Activated T-cell treated with anti-CD3 and anti-CD28 coated beads, Interleukin-2, amount 50 U/mL, for 24 hours (primary cell): ENCODE measurements around the gene ARRB1.
"Not testable (repeated sequence)": the region's sequence is repeated elsewhere in the genome, so short reads cannot be mapped to it uniquely, and the experiment has no call there.

Experiments
- DNase-seq: peaks from one replicate; pipeline ENCODE4 v3.0.0-alpha.2; 2020
- H3K27ac Mint-ChIP-seq: 2 replicates; pipeline ENCODE4 v1.8.0; 2020; ENCODE audit warnings: mild to moderate bottlenecking, mixed read lengths
- H3K27me3 Mint-ChIP-seq: 2 replicates; pipeline ENCODE4 v1.8.0; 2020; ENCODE audit warnings: mixed read lengths
- H3K36me3 Mint-ChIP-seq: 2 replicates; pipeline ENCODE4 v1.8.0; 2020; ENCODE audit warnings: low read depth, mixed read lengths
- H3K4me1 Mint-ChIP-seq: 2 replicates; pipeline ENCODE4 v1.8.0; 2020; ENCODE audit warnings: low read depth, mixed read lengths
- H3K4me3 Mint-ChIP-seq: 2 replicates; pipeline ENCODE4 v1.8.0; 2020; ENCODE audit warnings: mild to moderate bottlenecking, moderate library complexity, mixed read lengths
- H3K9me3 Mint-ChIP-seq: 2 replicates; pipeline ENCODE4 v1.8.0; 2020; ENCODE audit warnings: mixed read lengths

Gene ARRB1

DNA sequence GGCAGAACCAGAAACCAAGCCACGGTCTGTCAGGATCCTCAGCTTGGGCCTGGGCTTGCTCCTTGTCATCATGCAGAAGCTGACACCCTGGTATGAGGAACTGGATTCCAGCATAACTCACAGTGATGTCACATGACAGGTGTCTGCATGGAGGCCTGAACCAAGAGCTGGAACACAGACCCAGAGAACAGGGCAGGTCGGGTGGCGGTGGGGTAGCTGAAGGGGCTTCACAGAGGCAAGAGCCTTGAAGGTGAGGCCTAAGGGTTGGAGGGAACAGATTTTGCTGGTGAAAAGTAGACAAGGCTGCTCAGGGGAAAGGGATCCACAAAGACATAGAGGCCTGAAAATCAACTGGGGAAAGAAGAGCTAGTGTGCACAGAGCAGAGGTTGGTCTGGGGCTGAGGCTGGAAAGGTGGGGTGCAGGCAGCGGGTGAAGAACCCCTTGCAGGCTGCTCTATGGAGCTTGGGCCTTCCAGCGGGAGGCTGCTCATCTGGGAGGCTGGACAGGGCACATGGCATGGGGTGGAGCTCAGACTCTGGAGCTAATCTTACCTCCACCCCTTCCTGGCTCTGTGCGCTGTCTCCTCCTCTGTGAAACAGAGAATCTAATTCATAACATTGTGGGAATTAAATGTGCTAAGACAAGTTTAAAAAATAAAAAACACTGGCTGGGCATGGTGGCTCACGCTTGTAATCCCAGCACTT is 29.4 kb upstream of the ARRB1 start:
- H3K36me3 Mint-ChIP-seq, result no peaks in the 10 kb centered on the region
- no peak for DNase-seq
- H3K27ac Mint-ChIP-seq, result no peak overlapping the region
- H3K9me3 Mint-ChIP-seq, result no peaks in the 10 kb centered on the region
- H3K4me3 Mint-ChIP-seq, result no peak overlapping the region
- peaks cover 17% of the 10 kb centered on the region for H3K4me1 Mint-ChIP-seq
- no peaks in the 10 kb centered on the region for H3K27me3 Mint-ChIP-seq

DNA sequence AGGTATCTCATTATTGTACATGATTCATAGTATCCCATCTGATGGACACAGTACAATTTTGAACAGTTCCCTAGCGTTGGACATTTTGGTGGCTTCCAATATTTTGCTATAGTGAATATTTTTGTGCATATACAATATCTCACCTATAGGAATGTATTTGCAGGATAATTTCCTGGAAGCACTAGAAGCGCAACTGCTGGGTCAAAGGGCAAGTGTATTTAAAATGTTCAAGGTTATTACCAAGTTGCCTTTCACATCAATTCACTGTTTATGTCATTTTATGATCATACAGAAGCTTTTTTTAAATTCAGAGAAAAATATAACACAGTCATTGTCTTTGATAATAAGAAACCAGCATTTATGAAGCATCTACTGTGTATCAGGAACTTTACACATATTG is 28.8 kb upstream of the ARRB1 start:
- Mint-ChIP-seq H3K9me3 (no peaks in the 10 kb centered on the region), H3K27me3 (no peaks in the 10 kb centered on the region), H3K36me3 (no peaks in the 10 kb centered on the region), H3K27ac (no peak overlapping the region), H3K4me1 (peaks cover 17% of the 10 kb centered on the region), H3K4me3 (no peak overlapping the region)
- no peak for DNase-seq

GRCh38 chr11:75378776-75379175 is 27.3 kb upstream of the ARRB1 start:
- not testable (repeated sequence) for DNase-seq, H3K27ac Mint-ChIP-seq, H3K4me3 Mint-ChIP-seq, H3K4me1 Mint-ChIP-seq, H3K9me3 Mint-ChIP-seq, H3K36me3 Mint-ChIP-seq, H3K27me3 Mint-ChIP-seq

DNA sequence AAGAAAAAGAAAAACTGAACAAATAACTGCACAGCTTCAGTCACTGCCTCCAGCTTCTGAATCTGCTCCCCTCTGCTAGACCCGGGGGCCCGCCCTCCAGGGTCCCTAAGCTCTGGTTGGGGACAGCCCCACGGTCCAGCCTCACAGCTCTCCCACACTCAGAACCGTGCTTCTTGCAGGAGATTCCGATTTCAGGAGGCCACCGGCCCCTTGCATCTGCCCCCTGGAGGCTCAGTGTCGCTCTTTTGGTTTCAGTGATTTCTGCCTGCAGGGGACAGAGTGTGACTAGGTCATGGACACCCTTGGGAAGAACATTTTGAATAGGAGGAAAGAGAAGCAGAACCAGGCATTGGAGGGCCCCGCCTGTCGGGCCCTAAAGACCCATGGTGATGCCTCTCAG is 24.7 kb upstream of the ARRB1 start:
- Mint-ChIP-seq H3K36me3 (no peaks in the 10 kb centered on the region), H3K27me3 (no peaks in the 10 kb centered on the region), H3K4me1 (no peaks in the 10 kb centered on the region), H3K27ac (no peak overlapping the region), H3K9me3 (no peaks in the 10 kb centered on the region), H3K4me3 (no peak overlapping the region)
- no peak for DNase-seq

- Mint-ChIP-seq H3K4me3 (no peak overlapping the region), H3K4me1 (no peaks in the 10 kb centered on the region), H3K36me3 (no peaks in the 10 kb centered on the region), H3K27me3 (no peaks in the 10 kb centered on the region), H3K9me3 (no peaks in the 10 kb centered on the region), H3K27ac (no peak overlapping the region)
- DNase-seq, result no peak
Measured at GRCh38 chr11:75375626-75376025, 24.2 kb upstream of the ARRB1 start.

DNA sequence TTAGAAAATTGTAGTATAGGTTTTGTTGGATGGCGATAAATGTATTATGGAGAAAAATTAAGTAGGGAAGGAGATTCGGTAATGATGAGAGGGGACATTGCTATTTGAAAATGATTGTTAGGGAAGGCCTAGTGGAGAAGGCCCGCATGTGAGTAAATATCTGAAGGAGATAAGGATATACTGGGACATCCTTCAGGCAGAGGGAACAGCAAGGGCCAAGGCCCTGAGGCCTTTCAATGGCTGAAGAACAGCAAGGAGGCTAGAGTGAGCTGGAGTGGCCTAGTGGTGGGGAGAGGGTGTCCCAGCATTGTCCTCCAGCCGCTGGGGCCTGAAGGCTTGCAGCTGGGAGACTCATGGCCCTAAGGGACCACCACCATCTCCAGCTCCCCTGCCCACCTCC is 23.2 kb upstream of the ARRB1 start:
- Mint-ChIP-seq H3K4me1 (peaks cover 5% of the 10 kb centered on the region), H3K27me3 (no peaks in the 10 kb centered on the region), H3K4me3 (no peak overlapping the region), H3K9me3 (no peaks in the 10 kb centered on the region), H3K27ac (no peak overlapping the region), H3K36me3 (no peaks in the 10 kb centered on the region)
- no peak for DNase-seq

- H3K27ac Mint-ChIP-seq, result no peak overlapping the region
- no peaks in the 10 kb centered on the region for H3K27me3 Mint-ChIP-seq
- H3K36me3 Mint-ChIP-seq, result no peaks in the 10 kb centered on the region
- peaks cover 2% of the 10 kb centered on the region for H3K9me3 Mint-ChIP-seq
- H3K4me3 Mint-ChIP-seq, result no peak overlapping the region
- H3K4me1 Mint-ChIP-seq, result peaks cover 11% of the 10 kb centered on the region
- DNase-seq, result no peak
Measured at GRCh38 chr11:75373201-75373600, 21.7 kb upstream of the ARRB1 start.

DNA sequence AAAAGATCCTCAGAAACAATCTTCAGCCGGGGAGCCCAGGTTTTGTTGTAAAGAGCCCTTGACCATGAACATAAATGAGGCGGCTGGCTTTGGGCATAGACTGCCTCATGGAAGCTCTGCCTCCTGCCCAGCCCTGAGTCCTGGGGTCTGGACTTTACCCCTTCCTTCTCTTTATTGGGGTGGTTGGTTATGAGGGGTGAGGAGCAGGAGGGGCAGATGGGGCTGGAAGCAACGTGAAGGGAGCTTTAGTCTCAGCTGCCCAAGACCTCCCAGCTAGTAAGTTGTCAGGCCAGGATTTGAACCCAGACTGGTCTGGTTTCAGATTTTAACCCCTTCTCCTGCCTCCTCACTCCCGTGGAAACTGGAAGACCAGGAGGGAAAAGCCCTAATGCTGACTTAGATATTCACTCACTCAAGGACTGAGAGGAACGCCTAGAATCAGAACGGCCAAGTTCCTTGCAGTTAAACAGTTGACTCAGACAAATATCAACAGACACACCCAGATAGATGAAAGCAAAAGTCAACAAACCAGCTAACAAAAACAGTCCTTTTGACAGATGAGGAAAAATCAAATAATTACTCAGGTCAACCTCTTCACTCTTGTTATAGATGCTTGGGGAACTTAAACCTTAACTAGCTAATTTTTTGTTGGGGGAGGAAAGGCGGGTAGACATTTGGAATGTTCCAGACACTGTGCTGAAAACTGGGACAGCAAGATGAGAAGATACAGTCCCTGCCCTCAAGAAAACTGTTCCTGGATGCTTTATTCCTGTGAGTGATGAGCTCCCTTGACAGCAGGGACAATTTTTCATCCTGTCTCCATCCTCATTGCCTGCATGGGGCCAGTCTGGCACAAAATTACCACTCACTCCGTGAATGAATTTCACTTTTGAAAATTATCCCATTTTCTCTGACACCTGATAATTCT is 20.8 kb upstream of the ARRB1 start:
- no peaks in the 10 kb centered on the region for H3K36me3 Mint-ChIP-seq
- peaks cover 2% of the 10 kb centered on the region for H3K9me3 Mint-ChIP-seq
- H3K27me3 Mint-ChIP-seq, result no peaks in the 10 kb centered on the region

GRCh38 chr11:75369560-75370255 is 18.2 kb upstream of the ARRB1 start:
- Mint-ChIP-seq H3K4me3 (no peak overlapping the region), H3K9me3 (peaks cover 2% of the 10 kb centered on the region), H3K4me1 (peaks cover 11% of the 10 kb centered on the region), H3K27ac (no peak overlapping the region), H3K36me3 (no peaks in the 10 kb centered on the region), H3K27me3 (no peaks in the 10 kb centered on the region)
- DNase-seq, result no peak

More for the DNA sequence above, 20.8 kb upstream of the ARRB1 start:
- no peak overlapping the region for H3K4me3 Mint-ChIP-seq
- H3K4me1 Mint-ChIP-seq, result peaks cover 11% of the 10 kb centered on the region
- DNase-seq, result no peak
- H3K27ac Mint-ChIP-seq, result no peak overlapping the region

DNA sequence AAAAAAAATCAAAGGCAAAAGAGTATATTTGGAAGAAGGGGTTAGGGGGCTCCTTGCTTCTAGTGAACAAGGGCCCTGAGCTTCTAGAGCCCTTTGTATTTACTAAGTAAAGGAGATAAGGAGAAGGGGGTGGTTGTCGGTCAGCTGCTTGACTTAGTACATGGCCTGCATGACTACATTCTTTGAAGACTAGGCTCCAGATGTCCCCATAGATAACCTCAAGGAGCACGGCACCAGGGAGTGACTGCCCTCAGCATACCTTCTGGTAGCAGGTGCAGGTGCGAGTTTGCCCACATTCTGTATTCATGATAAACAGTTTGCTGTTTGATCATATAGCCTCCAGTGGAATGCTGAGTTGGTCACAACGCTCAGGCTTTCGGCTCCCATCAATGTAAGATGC is 15.4 kb upstream of the ARRB1 start:
- DNase-seq, H3K27me3 Mint-ChIP-seq, H3K4me3 Mint-ChIP-seq, H3K9me3 Mint-ChIP-seq, H3K27ac Mint-ChIP-seq, H3K36me3 Mint-ChIP-seq: not testable (repeated sequence)
- H3K4me1 Mint-ChIP-seq, result peaks cover 11% of the 10 kb centered on the region

- no peak overlapping the region for H3K4me3 Mint-ChIP-seq
- no peaks in the 10 kb centered on the region for H3K27me3 Mint-ChIP-seq
- H3K4me1 Mint-ChIP-seq, result peaks cover 11% of the 10 kb centered on the region
- H3K27ac Mint-ChIP-seq, result no peak overlapping the region
- H3K36me3 Mint-ChIP-seq, result no peaks in the 10 kb centered on the region
- no peak for DNase-seq
- peaks cover 2% of the 10 kb centered on the region for H3K9me3 Mint-ChIP-seq
Measured at GRCh38 chr11:75365711-75366181, 14.3 kb upstream of the ARRB1 start.

GRCh38 chr11:75362285-75362684 is 10.8 kb upstream of the ARRB1 start:
- H3K4me3 Mint-ChIP-seq, H3K27me3 Mint-ChIP-seq, H3K9me3 Mint-ChIP-seq, DNase-seq, H3K4me1 Mint-ChIP-seq, H3K27ac Mint-ChIP-seq, H3K36me3 Mint-ChIP-seq: not testable (repeated sequence)

- no peak for DNase-seq
- no peaks in the 10 kb centered on the region for H3K36me3 Mint-ChIP-seq
- H3K4me1 Mint-ChIP-seq, result peaks cover 18% of the 10 kb centered on the region
- H3K27me3 Mint-ChIP-seq, result no peaks in the 10 kb centered on the region
- H3K4me3 Mint-ChIP-seq, result no peak overlapping the region
- no peak overlapping the region for H3K27ac Mint-ChIP-seq
- no peaks in the 10 kb centered on the region for H3K9me3 Mint-ChIP-seq
Measured at GRCh38 chr11:75356613-75357012, 5.2 kb upstream of the ARRB1 start.

DNA sequence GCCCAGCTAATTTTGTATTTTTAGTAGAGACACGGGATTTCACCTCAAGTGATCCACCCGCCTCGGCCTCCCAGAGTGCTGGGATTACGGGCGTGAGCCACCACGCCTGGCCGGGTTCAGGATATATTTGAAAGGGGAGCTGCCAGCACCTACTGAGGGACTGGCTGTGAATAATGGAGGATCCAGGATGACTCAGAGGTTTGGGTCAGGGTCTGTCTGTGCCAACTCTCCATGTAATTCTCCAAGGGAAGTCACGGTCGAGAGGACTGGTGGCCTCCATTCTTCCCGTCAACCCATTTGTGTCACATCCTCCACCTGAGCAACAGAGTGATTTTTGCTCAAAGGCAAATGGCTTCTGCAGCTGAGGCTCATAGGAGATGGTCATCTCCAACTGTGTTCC is 3.6 kb upstream of the ARRB1 start:
- Mint-ChIP-seq H3K4me1 (peaks cover 29% of the 10 kb centered on the region), H3K27ac (no peak overlapping the region), H3K27me3 (no peaks in the 10 kb centered on the region), H3K9me3 (no peaks in the 10 kb centered on the region), H3K4me3 (no peak overlapping the region), H3K36me3 (no peaks in the 10 kb centered on the region)
- no peak for DNase-seq
